ENCODE data around the gene CAMTA1. TPM values are rescaled to one million over a fixed set of nuclear protein-coding genes. Genes with fewer than 3 reads are reported as not detected.

The CAMTA1 gene
- total RNA-seq, 1 donor from 2014 or later: 77.6 TPM

DNA sequence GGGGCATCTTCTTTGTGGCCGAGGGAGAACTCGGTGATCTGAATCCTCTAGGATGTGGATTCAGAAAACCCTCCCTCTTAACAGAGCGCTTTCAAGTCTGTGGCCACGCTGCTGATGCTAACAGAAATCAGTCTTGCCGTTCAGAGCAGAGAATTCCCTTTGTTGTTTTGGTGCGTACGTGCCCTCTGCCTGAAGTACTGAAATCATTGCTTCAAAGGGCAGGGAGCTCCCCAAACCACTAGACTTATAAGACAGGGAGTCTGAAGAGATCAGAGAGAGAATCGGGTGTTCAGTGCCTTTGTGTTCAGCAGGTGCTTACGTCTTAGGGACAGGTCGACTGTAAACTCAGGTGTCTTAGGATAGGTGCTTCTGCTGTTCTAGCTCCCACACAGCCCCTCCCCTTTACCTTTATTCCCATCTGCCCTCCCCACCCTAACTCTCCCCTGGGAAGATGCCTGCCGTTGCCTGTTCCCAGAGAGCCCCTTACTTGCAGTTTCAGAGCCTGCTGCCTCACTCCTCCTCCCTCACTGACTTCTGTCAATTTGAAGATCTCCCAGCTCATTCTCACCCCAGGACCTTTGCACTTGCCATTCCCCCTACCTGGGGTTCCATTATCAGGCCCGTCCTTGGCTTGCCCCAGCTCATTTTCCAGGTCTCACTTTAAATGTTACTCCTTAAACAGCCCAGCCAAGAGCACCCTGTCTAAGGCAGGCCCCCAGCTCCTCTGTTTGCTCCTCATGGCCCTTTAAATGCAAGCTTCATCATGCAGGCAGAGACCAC is 143.0 kb downstream of the CAMTA1 start:
- Histone ChIP-seq H3K27ac (ENCODE audit: low read depth, low read length) (no peak overlapping the region), H3K4me2 (ENCODE audit: low read length) (no peak overlapping the region), H3K9me3 (ENCODE audit: insufficient read depth, low read depth, low read length) (no peaks in the 10 kb centered on the region), H4K20me1 (ENCODE audit: insufficient read depth, low read length) (no peaks in the 10 kb centered on the region), H3K4me1 (ENCODE audit: insufficient read depth, low read length) (no peaks in the 10 kb centered on the region), H2AFZ (ENCODE audit: low read depth, low read length) (no peak overlapping the region), H3K27me3 (ENCODE audit: insufficient read depth, low read length) (peaks cover 16% of the 10 kb centered on the region), H3K4me3 (ENCODE audit: insufficient read depth, low read depth, low read length) (no peak overlapping the region), H3K36me3 (ENCODE audit: insufficient read depth, low read length) (no peaks in the 10 kb centered on the region), H3K79me2 (ENCODE audit: insufficient read depth, low read length) (no peaks in the 10 kb centered on the region), H3K9ac (ENCODE audit: low read length) (no peak overlapping the region)
- Mint-ChIP-seq H3K27me3 (ENCODE audit: low read depth, unreplicated experiment) (peaks cover 19% of the 10 kb centered on the region), H3K9me3 (ENCODE audit: unreplicated experiment) (no peaks in the 10 kb centered on the region), H3K4me3 (ENCODE audit: unreplicated experiment) (no peak overlapping the region), H3K27ac (ENCODE audit: unreplicated experiment) (no peak overlapping the region), H3K4me1 (ENCODE audit: low read depth, unreplicated experiment) (peaks cover 5% of the 10 kb centered on the region), H3K36me3 (ENCODE audit: low read depth, unreplicated experiment) (peaks cover 2% of the 10 kb centered on the region)
- DNase-seq (ENCODE audit: low read depth) (no peak), FAIRE-seq (no peak)
- TF ChIP-seq, protein P1, sequence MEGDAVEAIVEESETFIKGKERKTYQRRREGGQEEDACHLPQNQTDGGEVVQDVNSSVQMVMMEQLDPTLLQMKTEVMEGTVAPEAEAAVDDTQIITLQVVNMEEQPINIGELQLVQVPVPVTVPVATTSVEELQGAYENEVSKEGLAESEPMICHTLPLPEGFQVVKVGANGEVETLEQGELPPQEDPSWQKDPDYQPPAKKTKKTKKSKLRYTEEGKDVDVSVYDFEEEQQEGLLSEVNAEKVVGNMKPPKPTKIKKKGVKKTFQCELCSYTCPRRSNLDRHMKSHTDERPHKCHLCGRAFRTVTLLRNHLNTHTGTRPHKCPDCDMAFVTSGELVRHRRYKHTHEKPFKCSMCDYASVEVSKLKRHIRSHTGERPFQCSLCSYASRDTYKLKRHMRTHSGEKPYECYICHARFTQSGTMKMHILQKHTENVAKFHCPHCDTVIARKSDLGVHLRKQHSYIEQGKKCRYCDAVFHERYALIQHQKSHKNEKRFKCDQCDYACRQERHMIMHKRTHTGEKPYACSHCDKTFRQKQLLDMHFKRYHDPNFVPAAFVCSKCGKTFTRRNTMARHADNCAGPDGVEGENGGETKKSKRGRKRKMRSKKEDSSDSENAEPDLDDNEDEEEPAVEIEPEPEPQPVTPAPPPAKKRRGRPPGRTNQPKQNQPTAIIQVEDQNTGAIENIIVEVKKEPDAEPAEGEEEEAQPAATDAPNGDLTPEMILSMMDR (IDR thresholded peaks at IDR 0.05; ENCODE audit: insufficient read depth, low read depth, low read length): no peak
- TF ChIP-seq EZH2 (IDR thresholded peaks at IDR 0.05; ENCODE audit: insufficient read depth, low read length): no peak

DNA sequence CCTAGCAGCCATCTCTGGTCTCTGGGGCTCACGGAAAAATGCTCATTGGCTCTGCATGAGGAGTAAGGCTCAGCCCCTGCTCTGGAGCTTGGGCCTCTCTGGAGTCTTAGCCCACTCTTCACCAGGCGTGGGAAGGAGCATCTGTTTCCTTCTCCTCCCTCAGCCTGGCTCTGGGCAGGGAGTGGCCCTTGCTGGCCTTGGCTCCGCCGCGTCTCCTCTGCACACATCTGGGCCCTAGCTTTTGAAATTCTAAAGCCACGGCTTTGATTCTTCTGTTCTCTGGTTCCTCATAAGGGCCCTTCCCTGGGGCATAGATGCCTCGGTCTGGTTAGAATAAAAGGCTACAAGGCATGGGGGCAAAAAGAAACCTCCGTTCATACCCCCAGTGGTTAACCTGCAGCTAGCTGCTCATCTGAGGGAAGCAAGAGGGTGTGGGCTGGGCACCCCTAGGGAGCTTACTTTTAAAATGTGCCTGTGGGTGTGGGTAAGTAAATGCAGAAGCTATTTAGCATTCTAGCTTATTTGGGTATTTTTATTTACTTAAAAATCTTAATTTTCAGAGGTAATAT is 145.6 kb downstream of the CAMTA1 start:
- TF ChIP-seq, protein P1 (IDR thresholded peaks at IDR 0.05; ENCODE audit: insufficient read depth, low read depth, low read length): no peak
- TF ChIP-seq EZH2 (IDR thresholded peaks at IDR 0.05; ENCODE audit: insufficient read depth, low read length): no peak
- no peak overlapping the region for H3K27ac Mint-ChIP-seq (ENCODE audit: unreplicated experiment)
- Histone ChIP-seq H3K4me3 (ENCODE audit: insufficient read depth, low read depth, low read length) (no peak overlapping the region), H4K20me1 (ENCODE audit: insufficient read depth, low read length) (no peaks in the 10 kb centered on the region), H2AFZ (ENCODE audit: low read depth, low read length) (no peak overlapping the region), H3K9ac (ENCODE audit: low read length) (no peak overlapping the region), H3K4me1 (ENCODE audit: insufficient read depth, low read length) (no peaks in the 10 kb centered on the region), H3K4me2 (ENCODE audit: low read length) (no peak overlapping the region), H3K27ac (ENCODE audit: low read depth, low read length) (no peak overlapping the region), H3K79me2 (ENCODE audit: insufficient read depth, low read length) (no peaks in the 10 kb centered on the region), H3K9me3 (ENCODE audit: insufficient read depth, low read depth, low read length) (no peaks in the 10 kb centered on the region), H3K27me3 (ENCODE audit: insufficient read depth, low read length) (peaks cover 29% of the 10 kb centered on the region), H3K36me3 (ENCODE audit: insufficient read depth, low read length) (no peaks in the 10 kb centered on the region)
- no peaks in the 10 kb centered on the region for H3K9me3 Mint-ChIP-seq (ENCODE audit: unreplicated experiment)
- DNase-seq (ENCODE audit: low read depth) (no peak), FAIRE-seq (no peak)
- H3K27me3 Mint-ChIP-seq (ENCODE audit: low read depth, unreplicated experiment): peaks cover 17% of the 10 kb centered on the region
- peaks cover 2% of the 10 kb centered on the region for H3K36me3 Mint-ChIP-seq (ENCODE audit: low read depth, unreplicated experiment)
- H3K4me3 Mint-ChIP-seq (ENCODE audit: unreplicated experiment): no peak overlapping the region
- peaks cover 5% of the 10 kb centered on the region for H3K4me1 Mint-ChIP-seq (ENCODE audit: low read depth, unreplicated experiment)

All from astrocyte (in vitro differentiated cells and primary cell).